IPS-20b (cell line): Measurements from ENCODE around the gene SLC12A7.

Experiments
- H3K27ac ChIP-seq: one replicate; pipeline ENCODE4 v1.5.1; 2013; ENCODE audit warnings: low read length
- H3K27me3 ChIP-seq: 2 replicates; pipeline ENCODE4 v1.6.1; 2013; ENCODE audit warnings: mild to moderate bottlenecking, low read length, inconsistent platforms; ENCODE audit not compliant: insufficient read depth
- H3K36me3 ChIP-seq: 2 replicates; pipeline ENCODE4 v1.6.1; 2013; ENCODE audit warnings: low read depth, mild to moderate bottlenecking, inconsistent platforms, low read length, moderate library complexity; ENCODE audit not compliant: insufficient read depth
- H3K4me1 ChIP-seq: 2 replicates; pipeline ENCODE4 v1.6.1; 2013; ENCODE audit warnings: mild to moderate bottlenecking, control low read depth, inconsistent platforms, low read length, moderate library complexity; ENCODE audit not compliant: insufficient read depth
- H3K4me3 ChIP-seq: 2 replicates; pipeline ENCODE4 v1.5.1; 2013; ENCODE audit warnings: mild to moderate bottlenecking, low read length, inconsistent platforms
- H3K9ac ChIP-seq: 2 replicates; pipeline ENCODE4 v1.6.1; 2013; ENCODE audit warnings: low read depth, mild to moderate bottlenecking, inconsistent platforms, low read length, moderate library complexity
- H3K9me3 ChIP-seq: 2 replicates; pipeline ENCODE4 v1.6.1; 2013; ENCODE audit warnings: mild to moderate bottlenecking, low read depth, low read length, inconsistent platforms; ENCODE audit not compliant: insufficient read depth

The SLC12A7 gene

DNA sequence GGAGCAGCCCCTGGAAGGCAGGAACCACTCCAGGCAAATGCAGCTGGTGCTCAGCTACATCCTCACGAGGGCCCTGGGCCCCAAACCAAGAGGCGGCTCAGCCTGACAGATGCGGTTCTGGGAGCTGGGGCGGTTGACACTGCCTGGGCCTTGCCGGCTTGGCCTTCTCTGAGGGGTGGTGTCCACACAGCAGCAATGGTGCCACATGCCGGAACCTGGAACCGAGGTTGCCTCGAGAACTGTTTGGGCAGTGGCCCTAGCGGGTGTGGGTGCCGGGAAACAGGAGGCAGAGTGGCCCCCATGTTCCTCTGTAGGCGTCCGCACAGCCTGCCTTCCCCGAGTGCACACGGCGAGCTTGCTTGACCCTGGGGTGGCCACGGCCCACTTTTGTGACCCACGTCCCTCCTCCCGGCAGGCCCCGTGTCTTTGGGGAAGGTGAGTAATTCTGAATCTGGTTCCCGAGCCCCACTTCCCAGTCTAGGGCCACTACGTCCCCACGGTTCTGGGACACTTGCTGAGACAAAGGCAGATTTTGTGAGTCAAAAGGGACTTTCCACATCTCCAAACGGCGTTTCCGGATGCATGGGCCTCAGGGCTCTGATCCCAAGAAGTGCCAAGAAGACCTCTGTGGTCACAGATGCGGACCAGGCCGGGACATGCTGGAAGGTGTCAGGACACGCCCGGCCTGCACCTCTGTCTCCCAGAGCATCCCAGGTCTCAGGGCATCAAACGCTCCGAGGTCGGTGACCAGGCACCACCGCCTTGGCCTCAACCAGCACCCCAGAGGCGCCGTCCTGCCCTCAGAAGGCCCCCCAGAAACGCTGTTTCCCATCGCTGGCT, 27.7 kb upstream of the SLC12A7 start:
- no peaks in the 10 kb centered on the region for H3K36me3 ChIP-seq
- H3K4me1 ChIP-seq: no peaks in the 10 kb centered on the region
- H3K27me3 ChIP-seq: no peaks in the 10 kb centered on the region
- H3K9ac ChIP-seq: no peak overlapping the region
- H3K9me3 ChIP-seq: no peaks in the 10 kb centered on the region
- no peak overlapping the region for H3K4me3 ChIP-seq
- no peak overlapping the region for H3K27ac ChIP-seq

DNA sequence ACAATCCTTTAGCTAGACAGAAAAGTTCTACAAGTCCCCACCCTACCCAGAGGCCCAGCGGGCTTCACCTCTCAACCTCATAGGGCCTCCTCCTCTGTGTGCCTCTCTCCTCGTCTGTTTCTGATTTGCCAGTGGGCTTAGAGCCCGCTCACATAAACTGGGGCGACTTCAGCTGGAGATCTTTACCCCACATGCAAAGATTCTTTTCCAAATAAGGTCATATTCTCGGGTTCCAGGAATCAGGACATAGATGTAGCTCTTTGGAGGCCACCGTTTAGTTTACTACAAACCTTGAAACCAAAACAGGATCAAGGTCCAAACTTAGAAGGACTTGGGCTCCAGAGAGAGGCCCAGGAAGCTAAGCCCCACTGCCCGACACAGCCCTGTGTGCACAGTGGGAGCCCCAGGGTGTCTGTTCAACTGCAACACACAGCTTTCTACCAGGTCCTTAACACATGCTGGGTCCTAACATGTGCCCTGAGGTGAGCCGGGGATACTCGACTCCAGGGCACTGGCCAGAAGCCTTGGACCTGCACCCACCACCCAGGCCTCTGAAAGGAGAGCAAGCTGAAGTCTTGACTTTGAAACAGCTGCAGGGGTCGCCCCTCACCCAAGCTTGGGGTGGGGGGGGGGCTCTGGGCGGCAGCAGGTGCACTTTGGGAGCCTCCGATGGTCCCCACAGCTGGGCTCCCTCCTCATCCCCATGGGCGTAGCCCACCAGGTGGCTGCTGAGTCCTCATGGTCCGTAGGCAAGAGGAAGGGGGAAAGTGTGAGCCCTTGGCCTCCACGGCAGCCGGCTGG, 26.8 kb upstream of the SLC12A7 start:
- Histone ChIP-seq H3K27ac (no peak overlapping the region), H3K36me3 (no peaks in the 10 kb centered on the region), H3K4me3 (no peak overlapping the region), H3K4me1 (no peaks in the 10 kb centered on the region), H3K27me3 (no peaks in the 10 kb centered on the region), H3K9ac (no peak overlapping the region), H3K9me3 (no peaks in the 10 kb centered on the region)

DNA sequence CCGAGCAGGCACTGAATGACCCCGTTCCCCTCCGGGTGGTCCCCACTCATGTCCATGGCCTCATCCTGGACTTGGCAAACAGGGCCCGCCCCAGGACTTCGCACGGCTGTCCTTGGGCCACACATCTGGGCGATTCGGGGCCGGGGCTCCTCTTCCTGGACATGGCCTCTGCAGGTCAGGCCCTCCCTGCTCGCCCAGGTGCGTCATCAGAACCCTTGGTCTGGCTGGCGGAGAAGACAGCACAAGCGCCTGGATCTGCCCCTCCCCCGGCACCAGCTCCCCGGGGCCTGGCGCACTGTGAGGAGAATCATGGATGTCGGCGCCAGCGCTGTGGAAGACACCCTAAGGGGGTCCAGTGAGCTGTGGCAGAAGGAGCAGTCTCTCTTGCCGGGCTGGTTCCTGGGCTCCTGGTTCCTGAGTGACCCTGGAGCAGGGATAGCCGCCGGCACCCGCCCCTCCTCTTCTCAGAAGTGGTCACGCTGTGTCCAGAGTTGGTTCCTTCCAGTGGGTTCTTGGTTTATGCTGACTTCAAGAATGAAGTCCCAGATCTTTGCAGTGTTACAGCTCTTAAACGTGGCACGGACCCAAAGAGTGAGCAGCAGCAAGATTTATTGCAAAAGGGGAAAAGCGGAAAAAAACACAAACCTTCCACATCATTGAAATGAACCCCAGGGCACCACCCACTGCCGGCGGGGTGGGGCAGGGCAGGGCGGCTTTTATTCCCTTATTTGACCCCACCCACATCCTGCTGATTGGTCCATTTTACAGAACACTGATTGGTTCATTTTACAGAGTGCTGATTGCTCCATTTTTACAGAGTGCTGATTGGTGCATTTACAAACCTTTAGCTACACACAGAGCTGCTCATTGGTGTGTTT, 25.9 kb upstream of the SLC12A7 start:
- Histone ChIP-seq H3K27ac (no peak overlapping the region), H3K4me3 (no peak overlapping the region), H3K4me1 (no peaks in the 10 kb centered on the region), H3K9me3 (no peaks in the 10 kb centered on the region), H3K36me3 (no peaks in the 10 kb centered on the region), H3K9ac (no peak overlapping the region), H3K27me3 (no peaks in the 10 kb centered on the region)

DNA sequence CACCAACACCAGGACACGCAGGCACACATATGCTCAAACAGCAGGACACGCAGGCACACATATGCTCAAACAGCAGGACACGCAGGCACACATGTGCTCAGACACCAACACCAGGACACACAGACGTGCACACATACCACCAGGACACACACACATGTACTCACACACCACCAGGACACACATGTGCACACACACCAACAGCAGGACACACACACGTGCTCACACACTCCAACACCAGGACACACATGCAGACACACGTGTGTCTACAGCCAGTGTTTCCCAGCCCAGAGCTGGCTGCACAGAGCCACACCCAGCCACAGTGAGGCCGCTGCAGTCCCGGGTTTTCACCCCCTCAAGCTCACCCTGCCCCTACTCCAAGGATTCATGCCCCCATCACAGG, 25.0 kb upstream of the SLC12A7 start:
- Histone ChIP-seq H3K27ac (no peak overlapping the region), H3K9ac (no peak overlapping the region), H3K36me3 (no peaks in the 10 kb centered on the region), H3K27me3 (no peaks in the 10 kb centered on the region), H3K9me3 (no peaks in the 10 kb centered on the region), H3K4me3 (no peak overlapping the region), H3K4me1 (no peaks in the 10 kb centered on the region)

DNA sequence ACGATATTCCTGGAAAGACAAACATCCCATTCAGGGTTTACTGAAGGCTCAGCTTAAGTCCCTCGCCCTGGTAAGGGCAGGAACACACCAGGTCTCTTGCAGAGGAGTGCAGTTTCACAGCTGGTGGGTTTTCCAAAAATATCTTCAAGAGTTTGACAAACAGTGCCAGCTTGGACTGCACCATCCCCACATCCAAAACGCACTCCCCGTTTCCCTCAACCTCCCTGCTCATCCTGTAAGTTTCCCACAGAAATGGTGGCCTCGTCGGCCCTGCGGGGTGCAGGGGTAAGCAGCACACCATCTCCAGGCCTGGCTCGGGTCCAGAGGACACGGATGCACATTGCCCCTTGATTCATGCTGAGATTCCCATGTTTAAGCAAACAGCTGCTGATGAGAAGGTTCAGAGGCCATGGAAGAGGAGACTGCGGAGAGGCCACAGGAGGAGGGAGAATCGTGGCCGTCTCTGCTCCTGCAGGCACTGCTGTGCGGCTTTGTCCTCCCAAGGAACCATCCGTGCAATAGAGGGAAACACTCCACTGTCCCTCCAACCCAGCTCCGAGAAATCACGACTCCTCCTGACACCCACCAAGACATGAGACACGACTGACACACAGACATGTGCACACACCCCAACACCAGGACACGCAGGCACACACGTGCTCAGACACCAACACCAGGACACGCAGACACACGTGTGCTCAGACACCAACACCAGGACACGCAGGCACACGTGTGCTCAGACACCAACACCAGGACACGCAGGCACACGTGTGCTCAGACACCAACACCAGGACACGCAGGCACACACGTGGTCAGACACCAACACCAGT, 24.0 kb upstream of the SLC12A7 start:
- no peaks in the 10 kb centered on the region for H3K4me1 ChIP-seq
- H3K27me3 ChIP-seq: no peaks in the 10 kb centered on the region
- H3K9me3 ChIP-seq: no peaks in the 10 kb centered on the region
- H3K36me3 ChIP-seq: no peaks in the 10 kb centered on the region
- H3K9ac ChIP-seq: no peak overlapping the region
- H3K4me3 ChIP-seq: no peak overlapping the region
- H3K27ac ChIP-seq: no peak overlapping the region

DNA sequence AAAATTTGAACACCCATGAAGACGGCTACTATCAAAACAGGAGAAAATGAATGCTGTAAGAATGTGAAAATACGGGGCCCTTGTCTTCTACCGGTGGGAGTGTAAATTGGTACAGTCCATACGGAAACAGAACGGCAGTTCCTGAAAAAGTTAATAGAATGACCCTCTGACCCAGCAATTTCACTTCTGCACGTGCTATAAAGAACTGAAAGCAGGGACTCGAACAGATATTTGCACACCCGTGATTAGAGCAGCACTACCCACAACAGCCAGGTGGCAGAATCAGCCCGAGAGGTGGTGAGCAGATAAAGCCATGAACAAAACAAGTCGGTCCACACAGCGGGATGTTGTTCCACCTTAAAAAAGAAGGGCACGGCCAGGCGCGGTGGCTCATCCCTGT, 22.6 kb upstream of the SLC12A7 start:
- no peaks in the 10 kb centered on the region for H3K9me3 ChIP-seq
- no peak overlapping the region for H3K9ac ChIP-seq
- H3K27ac ChIP-seq: no peak overlapping the region
- no peaks in the 10 kb centered on the region; the same call in 1 of the 2 replicates for H3K4me1 ChIP-seq
- H3K4me3 ChIP-seq: no peak overlapping the region
- H3K27me3 ChIP-seq: no peaks in the 10 kb centered on the region
- no peaks in the 10 kb centered on the region for H3K36me3 ChIP-seq

DNA sequence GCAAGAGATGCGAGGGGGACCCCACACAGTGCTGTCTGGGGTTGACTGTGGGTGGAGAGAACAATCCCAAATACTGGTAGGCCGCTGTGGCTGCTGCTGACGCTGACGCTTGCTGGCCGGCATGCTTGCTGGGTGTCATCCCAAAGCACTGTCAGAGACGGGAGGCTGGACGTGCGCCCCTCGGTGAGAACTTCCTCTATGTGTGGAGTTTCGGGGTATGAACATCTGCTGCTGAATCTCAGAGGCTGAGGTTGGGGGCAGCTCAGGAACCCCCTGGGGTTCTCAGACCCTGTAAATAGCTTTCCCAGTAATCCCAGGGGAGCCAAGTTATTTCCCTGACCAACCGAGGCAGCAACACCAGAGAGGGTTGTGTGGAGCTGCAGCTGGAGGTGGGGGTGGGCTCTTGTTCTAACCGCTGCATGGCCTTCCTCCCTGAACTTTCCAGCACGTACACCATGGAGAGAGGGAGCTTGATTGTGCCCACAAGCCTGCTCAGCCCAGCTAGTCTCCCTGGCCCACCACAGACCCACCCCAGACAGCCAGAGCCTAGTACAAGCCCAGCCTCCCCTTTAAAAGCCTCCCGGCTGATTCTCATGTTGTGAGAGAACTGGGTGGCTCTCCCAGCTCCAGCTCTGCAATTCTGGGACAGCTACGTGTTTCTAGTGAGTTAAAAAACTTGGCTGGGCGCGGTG, 21.8 kb upstream of the SLC12A7 start:
- Histone ChIP-seq H3K4me1 (no peaks in the 10 kb centered on the region; the same call in 1 of the 2 replicates), H3K27ac (no peak overlapping the region), H3K27me3 (no peaks in the 10 kb centered on the region), H3K4me3 (no peak overlapping the region), H3K9me3 (no peaks in the 10 kb centered on the region), H3K9ac (no peak overlapping the region), H3K36me3 (no peaks in the 10 kb centered on the region)

DNA sequence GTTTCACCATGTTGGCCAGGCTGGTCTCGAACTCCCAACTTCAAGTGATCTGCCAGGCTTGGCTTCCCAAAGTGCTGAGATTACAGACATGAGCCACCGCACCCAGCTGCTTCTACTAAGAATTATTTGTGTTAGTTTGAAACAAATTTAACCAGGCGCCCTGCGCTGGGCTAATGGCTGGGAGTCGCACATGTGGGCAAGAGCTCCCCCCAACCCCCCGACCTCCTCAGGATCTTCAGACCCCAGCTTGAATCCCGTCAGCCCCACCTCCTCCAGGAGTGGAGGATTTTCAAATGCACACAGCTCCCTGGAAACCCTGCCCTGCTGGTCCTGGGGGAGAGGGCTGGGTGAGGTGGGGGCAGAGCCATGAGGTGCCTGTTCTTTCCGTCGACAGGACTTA, 21.2 kb upstream of the SLC12A7 start:
- Histone ChIP-seq H3K27ac (no peak overlapping the region), H3K9ac (no peak overlapping the region), H3K36me3 (no peaks in the 10 kb centered on the region), H3K27me3 (no peaks in the 10 kb centered on the region), H3K9me3 (no peaks in the 10 kb centered on the region), H3K4me1 (no peaks in the 10 kb centered on the region; the same call in 1 of the 2 replicates), H3K4me3 (no peak overlapping the region)

DNA sequence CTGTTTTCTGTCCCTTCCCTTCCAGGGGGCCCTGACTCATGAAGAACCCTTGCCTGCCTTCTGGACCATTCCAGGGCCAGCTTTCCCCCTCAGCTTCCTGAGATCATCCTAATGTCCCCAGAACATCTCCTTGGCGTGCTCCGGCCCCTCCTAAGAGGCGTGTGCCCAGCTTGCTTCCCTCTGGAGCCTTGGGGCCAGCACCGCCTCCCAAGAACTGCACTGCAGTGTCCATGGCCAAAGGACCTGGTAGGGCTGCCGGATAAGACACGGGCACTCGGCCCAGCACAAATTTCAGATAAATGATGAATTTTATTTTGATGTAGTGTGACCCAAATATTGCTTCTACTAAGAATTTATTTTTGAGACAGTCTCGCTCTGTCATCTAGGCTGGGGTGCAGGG, 20.7 kb upstream of the SLC12A7 start:
- Histone ChIP-seq H3K4me1 (no peaks in the 10 kb centered on the region; the same call in 1 of the 2 replicates), H3K27ac (no peak overlapping the region), H3K4me3 (no peak overlapping the region), H3K9me3 (no peaks in the 10 kb centered on the region), H3K27me3 (no peaks in the 10 kb centered on the region), H3K36me3 (no peaks in the 10 kb centered on the region), H3K9ac (no peak overlapping the region)

DNA sequence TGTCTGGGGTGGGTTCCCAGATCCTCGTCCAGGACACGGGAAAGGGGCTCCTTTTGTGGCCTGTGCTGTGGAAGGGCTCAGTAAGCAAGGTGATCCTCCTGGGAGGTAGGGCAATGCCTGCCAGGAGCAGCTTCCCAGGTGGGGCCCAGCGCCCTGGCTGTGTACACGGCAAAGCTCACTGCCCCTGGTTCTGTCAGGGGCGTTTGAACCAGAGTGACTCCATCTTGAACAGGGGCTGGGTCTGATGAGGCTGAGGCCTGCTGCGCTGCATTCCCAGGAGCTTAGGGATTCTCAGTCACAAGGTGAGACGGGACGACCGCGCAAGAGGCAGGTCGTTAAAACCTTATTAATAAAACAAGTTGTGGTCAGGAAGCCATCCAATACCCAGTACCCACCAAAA, 19.9 kb upstream of the SLC12A7 start:
- Histone ChIP-seq H3K36me3 (no peaks in the 10 kb centered on the region), H3K9me3 (no peaks in the 10 kb centered on the region), H3K27me3 (no peaks in the 10 kb centered on the region), H3K4me1 (no peaks in the 10 kb centered on the region; the same call in 1 of the 2 replicates), H3K9ac (no peak overlapping the region), H3K4me3 (no peak overlapping the region), H3K27ac (no peak overlapping the region)
